Measurements from ENCODE around the gene GLS. TPM values are rescaled to one million over a fixed set of nuclear protein-coding genes. Genes with fewer than 3 reads are reported as not detected.
"Not testable (repeated sequence)": the region's sequence is repeated elsewhere in the genome, so short reads cannot be mapped to it uniquely, and the experiment has no call there.

The GLS gene
- total RNA-seq, 4 donors from 2014 or later: 175 to 274 (median 197) TPM

- H3K4me1 ChIP-seq: peaks cover 7 to 19% of the 10 kb centered on the region in 2 donors
- 63 to 70% methylated on average over 3 of the region's 3 CpGs for WGBS, 2 donors
- no peak for DNase-seq
- no peaks in the 10 kb centered on the region for H3K9me3 ChIP-seq
- no peaks in the 10 kb centered on the region for H3K27me3 ChIP-seq
- intact Hi-C loops (cut with DNase I): loop anchor here (10.0 kb wide), 1 partner anchor 137 kb away; no protein-coding TSS in a partner anchor
- no peaks in the 10 kb centered on the region for H3K36me3 ChIP-seq
- no peak overlapping the region for H3K27ac ChIP-seq
- H3K4me3 ChIP-seq (replicated peaks in 1 of 3): no peak overlapping the region
- TF ChIP-seq CTCF (IDR thresholded peaks at IDR 0.05) (no peak), POLR2A (IDR thresholded peaks at IDR 0.05) (no peak)
Measured at GRCh38 chr2:190847504-190848081, 33.0 kb upstream of the GLS start.

GRCh38 chr2:190849774-190850173, 30.8 kb upstream of the GLS start:
- H3K4me3 ChIP-seq (replicated peaks in 1 of 3): no peak overlapping the region
- peaks cover 7 to 24% of the 10 kb centered on the region in 2 donors for H3K4me1 ChIP-seq
- no peak overlapping the region for H3K27ac ChIP-seq
- no peak for DNase-seq
- WGBS, 2 donors: 89 to 92% methylated on average over 2 of the region's 2 CpGs
- H3K27me3 ChIP-seq: no peaks in the 10 kb centered on the region
- no peak for TF ChIP-seq CTCF (IDR thresholded peaks at IDR 0.05)
- TF ChIP-seq POLR2A (IDR thresholded peaks at IDR 0.05): no peak
- no peaks in the 10 kb centered on the region for H3K9me3 ChIP-seq
- H3K36me3 ChIP-seq: no peaks in the 10 kb centered on the region
- intact Hi-C loops (cut with DNase I): loop anchor here (10.0 kb wide), 1 partner anchor 135 kb away; no protein-coding TSS in a partner anchor

GRCh38 chr2:190853022-190853421, 27.6 kb upstream of the GLS start:
- H3K27ac ChIP-seq; DNase-seq; H3K36me3 ChIP-seq; H3K9me3 ChIP-seq; intact Hi-C loops (cut with DNase I); H3K27me3 ChIP-seq; H3K4me3 ChIP-seq (replicated peaks in 1 of 3); H3K4me1 ChIP-seq: not testable (repeated sequence)
- 74 to 99% methylated on average over 4 of the region's 4 CpGs for WGBS, 2 donors

GRCh38 chr2:190853531-190854383, 26.9 kb upstream of the GLS start:
- Histone ChIP-seq H3K4me1 (peaks cover 1 to 4% of the 10 kb centered on the region in 2 donors), H3K9me3 (no peaks in the 10 kb centered on the region), H3K27me3 (no peaks in the 10 kb centered on the region), H3K4me3 (replicated peaks in 1 of 3) (no peak overlapping the region), H3K27ac (no peak overlapping the region), H3K36me3 (no peaks in the 10 kb centered on the region)
- WGBS, 2 donors: 61 to 76% methylated on average over 2 of the region's 2 CpGs
- DNase-seq: no peak
- no peak for TF ChIP-seq POLR2A (IDR thresholded peaks at IDR 0.05)
- no peak for TF ChIP-seq CTCF (IDR thresholded peaks at IDR 0.05)
- intact Hi-C loops (cut with DNase I): no loop called here

GRCh38 chr2:190854726-190855125, 25.9 kb upstream of the GLS start:
- TF ChIP-seq CTCF (IDR thresholded peaks at IDR 0.05): no peak
- H3K9me3 ChIP-seq: no peaks in the 10 kb centered on the region
- H3K36me3 ChIP-seq: no peaks in the 10 kb centered on the region
- WGBS, 2 donors: 92 to 100% methylated on average over 1 of the region's 1 CpG
- H3K27ac ChIP-seq: no peak overlapping the region
- H3K4me3 ChIP-seq (replicated peaks in 1 of 3): no peak overlapping the region
- peaks cover 11% of the 10 kb centered on the region in 2 donors for H3K4me1 ChIP-seq
- DNase-seq: no peak
- no peaks in the 10 kb centered on the region for H3K27me3 ChIP-seq
- intact Hi-C loops (cut with DNase I): no loop called here

Data from thyroid gland (tissue), 4 donors.